Psoas muscle (tissue), 8 donors: ENCODE results near the gene RIMBP2. TPM values are rescaled to one million over a fixed set of nuclear protein-coding genes. Genes with fewer than 3 reads are reported as not detected.

Experiments
- ATAC-seq, 4 donors: fragments of 200-7000 bp; cut with Tn5 transposase; one replicate each; pipeline ENCODE4 v1.9.1; 2020; ENCODE audit warnings: moderate library complexity in 3 of 4, mild to moderate bottlenecking in 2 of 4
- DNase-seq, 2 donors: peaks; one replicate each; pipeline ENCODE4 v3.0.0-alpha.2; 2020
- H3K27ac ChIP-seq: fragments of 200-600 bp; one replicate; pipeline ENCODE4 v1.8.0; 2022
- H3K27me3 ChIP-seq, 3 donors: fragments of 200-600 bp in 1 of 3; one replicate each; pipeline versions ENCODE4 v1.6.1 to v1.8.0; 2013 to 2022; ENCODE audit warnings: low read length in 2 of 3, mild to moderate bottlenecking in 2 of 3, moderate library complexity in 1 of 3; ENCODE audit not compliant: insufficient read depth in 3 of 3
- H3K36me3 ChIP-seq, 2 donors: fragments of 200-600 bp in 1 of 2; one replicate each; pipeline versions ENCODE4 v1.6.1 to v1.8.0; 2013 to 2022; ENCODE audit warnings: low read depth in 1 of 2, mild to moderate bottlenecking in 1 of 2, moderate library complexity in 1 of 2; ENCODE audit not compliant: insufficient read depth in 1 of 2
- H3K4me1 ChIP-seq: fragments of 200-600 bp; one replicate; pipeline ENCODE4 v1.8.0; 2022
- H3K4me3 ChIP-seq: fragments of 200-600 bp; one replicate; pipeline ENCODE4 v1.8.0; 2022; ENCODE audit warnings: mild to moderate bottlenecking
- H3K9me3 ChIP-seq: fragments of 200-600 bp; one replicate; pipeline ENCODE4 v1.8.0; 2022
- WGBS, 3 donors: extraction: QIAGEN DNeasy Blood & Tissue Kit; methylation state at CpG; one replicate each; pipeline versions ENCODE4 v1.1.6 to v1.1.7; 2013; 5-methylcytosine and 5-hydroxymethylcytosine counted together
- intact Hi-C, 2 donors: fragments of 100-400 bp; cut with DNase I; formaldehyde crosslinking; loops; one replicate each; pipeline versions ENCODE4 v1.11.0 to v1.14.2; 2022
- polyA plus RNA-seq, 3 donors: library from polyadenylated mRNA; stranded (reverse); fragments of 200-250 nt; gene quantifications; one replicate each; pipeline ENCODE4 v1.2.3, GENCODE V29; 2013
- total RNA-seq, 4 donors: library from RNA; stranded (reverse); fragmentation: NEBNext Ultra II Directional in 2 of 4; extraction: Animal tissue kit (Norgen Biotek cat#: 25700) in 2 of 4; gene quantifications; one replicate each; pipeline versions ENCODE4 v1.2.1 to v1.2.4, GENCODE V29; 2021 to 2023
- TF ChIP-seq, protein P1 (sequence below): fragments of 200-600 bp; IDR thresholded peaks from one replicate; pipeline ENCODE4 v1.8.0; 2022; ENCODE audit warnings: antibody characterized with exemption
- donor health status: healthy with polysubstance abuse.
- donor health status: DM: no; HTN: no; CAD: no; lungs with moderate emphysema.
- donor health status: Bipolar disorder and iron deficiency.
- donor health status: healthy.
- donor health status: DM: yes; HTN: yes; CAD: no.
- donor health status: DM: no; HTN: no; CAD: no.
- donor health status: DM: no; HTN: no; CAD: no.
- donor health status: DM: yes; HTN: yes; CAD: no.

Gene RIMBP2
- total and polyA plus RNA-seq, 7 donors: 0.05 to 1.2 (median 0.21) TPM

DNA sequence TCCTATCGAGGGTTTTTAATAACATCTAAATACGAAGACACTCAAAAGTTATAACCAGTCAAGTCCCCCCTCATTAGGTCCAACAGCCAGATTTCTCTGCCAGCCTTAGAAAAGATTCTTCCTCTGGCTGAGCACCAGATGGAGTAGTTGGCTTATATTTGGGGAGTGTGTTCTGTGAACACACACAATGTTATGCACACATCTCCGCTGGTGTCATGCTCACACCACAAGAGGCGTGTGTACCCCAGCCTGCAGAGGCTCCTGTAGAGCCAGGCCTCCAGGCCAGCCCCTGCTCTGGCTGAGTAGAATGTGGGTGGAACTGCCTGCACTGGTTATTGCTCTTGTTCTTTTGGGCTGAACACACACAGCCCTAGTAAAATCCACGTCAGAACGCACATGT is 314.4 kb downstream of the RIMBP2 start:
- Histone ChIP-seq H3K9me3 (no peaks in the 10 kb centered on the region), H3K4me1 (no peaks in the 10 kb centered on the region), H3K4me3 (no peak overlapping the region), H3K27me3 (peaks cover 0 to 1% (median 0%) of the 10 kb centered on the region in 3 donors), H3K36me3 (no peaks in the 10 kb centered on the region), H3K27ac (no peak overlapping the region)
- TF ChIP-seq, protein P1, sequence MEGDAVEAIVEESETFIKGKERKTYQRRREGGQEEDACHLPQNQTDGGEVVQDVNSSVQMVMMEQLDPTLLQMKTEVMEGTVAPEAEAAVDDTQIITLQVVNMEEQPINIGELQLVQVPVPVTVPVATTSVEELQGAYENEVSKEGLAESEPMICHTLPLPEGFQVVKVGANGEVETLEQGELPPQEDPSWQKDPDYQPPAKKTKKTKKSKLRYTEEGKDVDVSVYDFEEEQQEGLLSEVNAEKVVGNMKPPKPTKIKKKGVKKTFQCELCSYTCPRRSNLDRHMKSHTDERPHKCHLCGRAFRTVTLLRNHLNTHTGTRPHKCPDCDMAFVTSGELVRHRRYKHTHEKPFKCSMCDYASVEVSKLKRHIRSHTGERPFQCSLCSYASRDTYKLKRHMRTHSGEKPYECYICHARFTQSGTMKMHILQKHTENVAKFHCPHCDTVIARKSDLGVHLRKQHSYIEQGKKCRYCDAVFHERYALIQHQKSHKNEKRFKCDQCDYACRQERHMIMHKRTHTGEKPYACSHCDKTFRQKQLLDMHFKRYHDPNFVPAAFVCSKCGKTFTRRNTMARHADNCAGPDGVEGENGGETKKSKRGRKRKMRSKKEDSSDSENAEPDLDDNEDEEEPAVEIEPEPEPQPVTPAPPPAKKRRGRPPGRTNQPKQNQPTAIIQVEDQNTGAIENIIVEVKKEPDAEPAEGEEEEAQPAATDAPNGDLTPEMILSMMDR: no peak
- WGBS, 3 donors: 64 to 70% (median 64%) methylated on average over 6 of the region's 6 CpGs
- intact Hi-C loops: loop anchor here in 1 of 2 donors (5.0 kb wide), 1 partner anchor 346 kb away; no protein-coding TSS in a partner anchor
- DNase-seq (no peak), ATAC-seq (no peak)

- intact Hi-C loops: no loop called here
- Histone ChIP-seq H3K27me3 (peaks cover 0 to 3% (median 0%) of the 10 kb centered on the region in 3 donors), H3K27ac (no peak overlapping the region), H3K9me3 (no peaks in the 10 kb centered on the region), H3K36me3 (no peaks in the 10 kb centered on the region), H3K4me1 (no peaks in the 10 kb centered on the region), H3K4me3 (no peak overlapping the region)
- no peak for DNase-seq
- TF ChIP-seq, protein P1: no peak
- 62 to 66% (median 64%) methylated on average over 12 of the region's 12 CpGs for WGBS, 3 donors
- ATAC-seq: no peak
These were observed 317.8 kb downstream of the RIMBP2 start for GRCh38 chr12:130398100-130398848.

GRCh38 chr12:130396667-130397066 is 319.4 kb downstream of the RIMBP2 start:
- TF ChIP-seq, protein P1: no peak
- Histone ChIP-seq H3K27me3 (peaks cover 0 to 3% (median 0%) of the 10 kb centered on the region in 3 donors), H3K36me3 (no peaks in the 10 kb centered on the region), H3K27ac (no peak overlapping the region), H3K4me3 (no peak overlapping the region), H3K9me3 (no peaks in the 10 kb centered on the region), H3K4me1 (no peaks in the 10 kb centered on the region)
- intact Hi-C loops: no loop called here
- WGBS, 3 donors: 45 to 64% (median 51%) methylated on average over 2 of the region's 2 CpGs
- ATAC-seq (no peak), DNase-seq (no peak)

DNA sequence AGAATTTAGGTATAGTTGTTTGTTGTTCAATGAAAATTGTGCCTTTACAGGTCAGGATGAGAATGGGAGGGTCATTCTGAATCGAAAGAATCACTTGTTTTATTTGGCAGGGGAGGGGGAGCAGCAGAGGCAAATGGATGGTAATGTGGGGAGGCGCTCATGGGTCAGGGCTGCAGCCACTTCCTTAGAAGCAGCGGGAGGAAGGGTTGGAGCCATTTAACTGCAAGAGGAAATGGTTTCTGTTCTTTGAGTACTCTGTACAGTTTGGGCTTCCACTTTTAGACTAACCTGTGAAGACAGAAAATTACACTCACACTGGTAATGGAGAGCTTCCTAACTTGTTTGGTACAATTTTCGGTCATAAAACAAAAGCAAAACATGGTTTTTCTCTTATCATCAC is 321.2 kb downstream of the RIMBP2 start:
- Histone ChIP-seq H3K4me1 (no peaks in the 10 kb centered on the region), H3K9me3 (no peaks in the 10 kb centered on the region), H3K27ac (no peak overlapping the region), H3K36me3 (no peaks in the 10 kb centered on the region), H3K27me3 (peaks cover 3 to 8% (median 5%) of the 10 kb centered on the region in 3 donors), H3K4me3 (no peak overlapping the region)
- 45 to 50% (median 50%) methylated on average over 4 of the region's 4 CpGs for WGBS, 3 donors
- ATAC-seq (no peak), DNase-seq (no peak)
- TF ChIP-seq, protein P1: no peak
- intact Hi-C loops: no loop called here
